ENCODE measurements around the gene THAP10. TPM values are rescaled to one million over a fixed set of nuclear protein-coding genes. Genes with fewer than 3 reads are reported as not detected.

Gene THAP10
- polyA plus RNA-seq, 3 donors: 0.12 to 0.30 (median 0.15) TPM

GRCh38 chr15:70916531-70916930 is 24.3 kb upstream of the THAP10 start:
- H3K4me3 ChIP-seq (replicated peaks in 1 of 3; ENCODE audit: low read depth in 2 of 3, low read length in 3 of 3): no peak overlapping the region
- H4K20me1 ChIP-seq (ENCODE audit: insufficient read depth, low read length): no peaks in the 10 kb centered on the region
- H3K9me3 Mint-ChIP-seq: peaks cover 0 to 17% (median 10%) of the 10 kb centered on the region in 7 donors
- H3K4me1 Mint-ChIP-seq: peaks cover 11% of the 10 kb centered on the region
- no peak overlapping the region for H3K4me2 ChIP-seq (replicated peaks; ENCODE audit: extremely low read depth, low read length, poor library complexity, severe bottlenecking)
- H3K4me1 ChIP-seq (ENCODE audit: control insufficient read depth in 1 of 2, insufficient read depth in 2 of 2, low read length in 2 of 2): no peaks in the 10 kb centered on the region
- peaks cover 0 to 4% (median 1%) of the 10 kb centered on the region in 3 donors for H3K27me3 Mint-ChIP-seq (ENCODE audit: low read depth in 3 of 3)
- H3K27ac ChIP-seq (ENCODE audit: low read depth in 1 of 2, low read length in 2 of 2): no peak overlapping the region
- intact Hi-C loops (cut with micrococcal nuclease): no loop called here
- H3K9me3 ChIP-seq (replicated peaks in 1 of 2; ENCODE audit: control insufficient read depth in 1 of 2, insufficient read depth in 1 of 2, low read length in 2 of 2): peaks cover 14 to 18% of the 10 kb centered on the region in 2 donors
- H2AFZ ChIP-seq (ENCODE audit: insufficient read depth, low read depth, low read length, poor library complexity, severe bottlenecking): no peak overlapping the region
- H3K36me3 ChIP-seq (replicated peaks in 1 of 2; ENCODE audit: control insufficient read depth in 1 of 2, insufficient read depth in 2 of 2, low read length in 2 of 2): no peaks in the 10 kb centered on the region
- H3K9ac ChIP-seq (ENCODE audit: insufficient read depth, low read length, poor library complexity, severe bottlenecking): no peak overlapping the region
- H3K27me3 ChIP-seq (ENCODE audit: control insufficient read depth in 2 of 2, insufficient read depth in 2 of 2, low read length in 2 of 2): no peaks in the 10 kb centered on the region
- H3K27ac Mint-ChIP-seq: no peak overlapping the region
- H3K4me3 Mint-ChIP-seq: no peak overlapping the region
- DNase-seq: no peak
- H3K79me2 ChIP-seq (ENCODE audit: insufficient read depth, low read length): no peaks in the 10 kb centered on the region
- no peaks in the 10 kb centered on the region for H3K36me3 Mint-ChIP-seq
- TF ChIP-seq CTCF (IDR thresholded peaks at IDR 0.05): no peak
- WGBS (ENCODE audit: insufficient coverage): 96% methylated on average over 7 of the region's 10 CpGs

GRCh38 chr15:70912187-70912586 is 20.0 kb upstream of the THAP10 start:
- peaks cover 0 to 3% (median 0%) of the 10 kb centered on the region in 3 donors for H3K27me3 Mint-ChIP-seq (ENCODE audit: low read depth in 3 of 3)
- no peaks in the 10 kb centered on the region for H3K4me1 ChIP-seq (ENCODE audit: control insufficient read depth in 1 of 2, insufficient read depth in 2 of 2, low read length in 2 of 2)
- no peak overlapping the region for H3K27ac ChIP-seq (ENCODE audit: low read depth in 1 of 2, low read length in 2 of 2)
- TF ChIP-seq CTCF (IDR thresholded peaks at IDR 0.05): no peak
- WGBS (ENCODE audit: insufficient coverage): no CpG with 5 or more reads among the region's 1 CpG
- peaks cover 9 to 29% (median 17%) of the 10 kb centered on the region in 7 donors for H3K9me3 Mint-ChIP-seq
- no peak overlapping the region for H3K9ac ChIP-seq (ENCODE audit: insufficient read depth, low read length, poor library complexity, severe bottlenecking)
- H3K36me3 Mint-ChIP-seq: no peaks in the 10 kb centered on the region
- no peaks in the 10 kb centered on the region for H3K36me3 ChIP-seq (replicated peaks in 1 of 2; ENCODE audit: control insufficient read depth in 1 of 2, insufficient read depth in 2 of 2, low read length in 2 of 2)
- no peak for DNase-seq
- no peaks in the 10 kb centered on the region for H3K27me3 ChIP-seq (ENCODE audit: control insufficient read depth in 2 of 2, insufficient read depth in 2 of 2, low read length in 2 of 2)
- H2AFZ ChIP-seq (ENCODE audit: insufficient read depth, low read depth, low read length, poor library complexity, severe bottlenecking): no peak overlapping the region
- intact Hi-C loops (cut with micrococcal nuclease): no loop called here
- H3K4me3 Mint-ChIP-seq: no peak overlapping the region
- no peak overlapping the region for H3K4me2 ChIP-seq (replicated peaks; ENCODE audit: extremely low read depth, low read length, poor library complexity, severe bottlenecking)
- no peaks in the 10 kb centered on the region for H4K20me1 ChIP-seq (ENCODE audit: insufficient read depth, low read length)
- H3K79me2 ChIP-seq (ENCODE audit: insufficient read depth, low read length): no peaks in the 10 kb centered on the region
- peaks cover 19 to 23% of the 10 kb centered on the region in 2 donors for H3K9me3 ChIP-seq (replicated peaks in 1 of 2; ENCODE audit: control insufficient read depth in 1 of 2, insufficient read depth in 1 of 2, low read length in 2 of 2)
- no peaks in the 10 kb centered on the region for H3K4me1 Mint-ChIP-seq
- no peak overlapping the region for H3K4me3 ChIP-seq (replicated peaks in 1 of 3; ENCODE audit: low read depth in 2 of 3, low read length in 3 of 3)
- no peak overlapping the region for H3K27ac Mint-ChIP-seq
